HuH-7.5 (cell line): ENCODE data around the gene ARHGAP42.

Experiments used
- DNase-seq: peaks from one replicate; pipeline ENCODE4 v3.0.0; 2011; ENCODE audit warnings: low spot score

The ARHGAP42 gene

GRCh38 chr11:100801225-100801999 is 114.3 kb downstream of the ARHGAP42 start:
- no peak for DNase-seq

GRCh38 chr11:100805506-100806199 is 118.6 kb downstream of the ARHGAP42 start:
- no peak for DNase-seq

DNA sequence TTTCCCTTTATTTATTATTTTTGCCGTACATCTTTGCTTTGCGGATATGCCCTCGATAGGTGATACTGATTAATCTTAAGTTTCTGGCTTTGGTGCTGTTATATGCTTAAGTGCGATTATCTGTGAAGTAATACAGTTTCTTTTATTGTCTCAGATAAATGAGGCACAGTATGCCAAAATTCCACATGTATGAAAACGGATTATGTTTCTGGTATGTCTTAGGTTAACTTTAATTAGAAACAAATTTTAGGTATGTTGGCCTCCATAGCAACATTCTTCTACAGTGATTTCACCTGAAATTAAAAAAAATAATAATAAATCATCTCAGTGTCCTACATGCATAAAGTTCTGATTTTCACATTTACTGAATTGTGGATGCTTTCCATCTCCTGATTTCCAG is 119.2 kb downstream of the ARHGAP42 start:
- no peak for DNase-seq

- DNase-seq: no peak
Measured at GRCh38 chr11:100808904-100809491, 121.9 kb downstream of the ARHGAP42 start.

GRCh38 chr11:100810146-100810545 is 123.1 kb downstream of the ARHGAP42 start:
- no peak for DNase-seq

- DNase-seq: no peak
Measured at GRCh38 chr11:100810666-100811065, 123.6 kb downstream of the ARHGAP42 start.

DNA sequence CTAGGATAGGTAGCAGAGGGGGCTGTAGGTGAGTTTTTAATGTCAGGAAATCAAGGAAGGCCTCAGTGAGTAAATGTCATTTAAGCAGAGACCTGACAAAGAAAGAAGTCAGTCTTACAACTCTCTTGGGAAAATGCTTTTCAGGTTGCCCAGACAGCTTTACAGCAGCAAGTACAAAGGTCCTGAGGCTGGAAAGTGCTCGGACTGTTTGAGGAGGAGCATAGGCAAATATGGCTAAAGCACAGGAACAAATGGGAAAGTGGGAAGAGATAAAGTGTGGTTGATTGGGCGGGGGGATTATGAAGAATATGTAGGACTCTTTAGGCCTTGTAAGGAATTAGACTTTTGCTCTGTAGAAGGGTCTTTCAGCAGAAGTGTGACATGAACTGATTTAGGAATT is 125.4 kb downstream of the ARHGAP42 start:
- no peak for DNase-seq

DNA sequence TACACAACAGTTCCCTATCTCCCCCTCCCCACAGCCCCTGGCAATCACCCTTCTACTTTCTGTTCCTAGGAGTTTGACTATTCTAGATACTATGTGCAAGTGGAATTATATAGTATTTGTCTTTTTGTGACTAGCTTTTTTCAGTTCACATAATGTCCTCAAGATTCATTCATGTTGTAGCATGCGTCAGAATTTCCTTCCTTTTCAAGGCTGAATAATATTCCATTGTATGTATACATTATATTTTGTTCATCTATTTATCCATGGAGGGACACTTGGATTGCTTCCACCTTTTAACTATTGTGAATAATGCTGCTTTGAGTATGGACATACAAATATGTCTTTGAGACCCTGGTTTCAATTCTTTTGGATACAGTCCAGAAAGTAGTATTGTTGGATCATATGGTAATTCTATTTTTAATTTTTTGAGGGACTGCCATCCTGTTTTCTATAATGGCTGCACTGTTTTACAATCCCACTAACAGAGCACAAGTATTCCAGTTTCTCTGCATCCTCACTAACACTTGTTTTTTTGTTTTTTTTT is 128.8 kb downstream of the ARHGAP42 start:
- DNase-seq: no peak

DNA sequence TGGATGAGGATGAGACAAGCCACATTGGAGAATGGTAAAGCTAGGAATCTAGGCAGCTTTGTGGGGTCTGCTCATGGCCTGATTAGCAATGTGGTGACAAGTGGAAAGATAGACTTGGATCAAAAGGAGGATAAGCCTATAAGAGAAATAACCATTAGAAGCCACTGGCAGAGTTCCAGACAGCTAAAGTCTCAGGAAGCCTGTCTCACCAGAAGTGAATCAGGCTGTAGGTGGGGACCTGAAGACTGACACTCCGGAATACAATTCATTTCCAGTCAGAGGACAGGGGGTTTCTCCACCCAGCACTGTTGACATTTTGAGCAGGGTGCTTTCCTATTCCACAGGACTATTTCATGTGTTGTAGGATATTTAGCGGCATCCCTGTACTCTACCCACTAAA is 129.7 kb downstream of the ARHGAP42 start:
- no peak for DNase-seq

DNA sequence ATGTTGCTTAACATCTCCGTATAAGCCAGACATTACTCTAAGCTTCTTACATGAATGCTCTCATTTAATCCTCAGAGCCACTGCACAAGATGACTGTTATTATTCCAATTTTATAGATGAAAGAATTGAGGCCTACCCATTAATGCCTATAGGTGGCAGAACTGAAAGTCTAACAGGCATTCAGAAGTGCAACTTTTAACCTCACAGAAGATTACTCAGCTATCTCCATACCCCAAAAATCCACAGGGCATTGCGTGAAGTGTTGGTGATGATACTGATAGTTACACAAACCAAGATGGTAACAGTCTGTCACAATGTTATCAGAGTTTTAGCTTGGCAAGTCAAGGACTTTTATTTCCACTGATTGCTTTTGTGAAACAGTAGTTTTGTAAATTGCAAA is 130.5 kb downstream of the ARHGAP42 start:
- DNase-seq: no peak

GRCh38 chr11:100820621-100821020 is 133.5 kb downstream of the ARHGAP42 start:
- no peak for DNase-seq

- no peak for DNase-seq
Measured at GRCh38 chr11:100821198-100821597, 134.1 kb downstream of the ARHGAP42 start.

- DNase-seq: no peak
Measured at GRCh38 chr11:100823360-100823759, 136.3 kb downstream of the ARHGAP42 start.

GRCh38 chr11:100824041-100824809 is 137.1 kb downstream of the ARHGAP42 start:
- DNase-seq: no peak

DNA sequence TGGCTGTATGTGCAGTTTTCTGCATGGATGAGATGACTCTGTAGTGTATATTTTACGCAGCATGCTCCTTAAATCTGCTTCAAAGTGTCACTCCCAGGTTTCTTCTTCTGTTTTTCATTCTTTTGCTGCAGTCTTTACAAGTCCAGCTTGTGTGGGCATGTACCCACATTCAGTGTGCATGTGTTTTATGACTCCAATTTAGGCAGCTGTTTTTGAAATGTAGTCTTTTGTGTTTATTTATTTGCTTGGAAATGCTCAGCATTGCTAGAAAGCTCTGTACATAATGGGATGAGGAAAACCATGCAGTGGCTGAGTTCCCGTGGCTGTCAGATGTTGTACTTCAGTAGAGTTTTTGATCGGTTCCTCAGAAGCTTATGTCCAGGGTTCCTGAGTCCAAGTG is 138.5 kb downstream of the ARHGAP42 start:
- DNase-seq: no peak

DNA sequence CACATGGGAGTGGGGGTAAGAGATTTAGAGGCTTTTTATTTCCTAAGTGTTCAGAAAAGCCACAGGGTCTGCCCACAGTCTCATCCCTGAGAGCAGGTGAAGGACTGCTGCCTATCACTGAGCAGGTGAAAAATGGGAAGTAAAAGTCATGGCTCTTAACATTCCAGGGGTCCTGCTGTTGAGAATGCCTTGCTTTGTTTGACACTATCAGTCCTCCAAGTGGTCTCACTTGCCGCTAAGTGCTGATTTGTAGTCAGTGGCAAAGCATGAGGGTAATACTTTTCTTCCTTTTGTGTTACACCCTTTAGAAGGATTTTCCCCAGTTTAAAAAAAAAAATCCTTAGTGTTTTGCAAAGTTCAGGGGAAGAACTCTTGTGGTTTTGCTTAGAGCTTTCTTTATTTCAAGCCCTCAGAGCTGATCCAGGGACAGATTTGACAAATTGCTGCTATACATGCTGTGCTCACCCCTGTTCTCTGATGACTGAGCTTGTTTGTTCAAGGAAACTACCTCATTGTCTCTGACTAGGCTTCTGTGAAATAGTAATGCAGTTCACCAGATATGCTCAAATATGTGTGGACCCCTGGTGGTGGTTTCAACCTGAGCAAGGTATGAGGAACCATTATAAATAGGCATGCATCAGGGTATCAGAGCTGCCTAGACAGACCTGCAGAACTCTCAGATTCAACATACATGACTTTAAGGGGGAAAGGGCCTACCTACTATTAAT is 141.0 kb downstream of the ARHGAP42 start:
- DNase-seq: no peak

- DNase-seq: no peak
Measured at GRCh38 chr11:100830274-100830673, 143.2 kb downstream of the ARHGAP42 start.

- DNase-seq: no peak
Measured at GRCh38 chr11:100830978-100831732, 144.1 kb downstream of the ARHGAP42 start.

GRCh38 chr11:100831929-100832494 is 144.9 kb downstream of the ARHGAP42 start:
- no peak for DNase-seq

GRCh38 chr11:100832829-100833228 is 145.7 kb downstream of the ARHGAP42 start:
- no peak for DNase-seq
